CD4-positive, CD25-positive, alpha-beta regulatory T cell (primary cell): ENCODE measurements around the gene RRBP1. TPM values are rescaled to one million over a fixed set of nuclear protein-coding genes. Genes with fewer than 3 reads are reported as not detected.

Source experiments
- ATAC-seq, 2 donors: fragments of 150-1000 bp; cut with Tn5 transposase; one replicate each; pipeline ENCODE4 v1.10.0; 2021; ENCODE audit warnings: low read depth in 2 of 2, moderate number of reproducible peaks in 2 of 2, moderate library complexity in 1 of 2
- DNase-seq, 3 donors: peaks; one replicate each; pipeline versions ENCODE4 v3.0.0 to v3.0.0-alpha.2; 2012 to 2022; ENCODE audit warnings: mixed read lengths in 1 of 3
- H3K27ac ChIP-seq: one replicate; pipeline ENCODE4 v1.7.0; 2013; ENCODE audit warnings: mild to moderate bottlenecking, low read length; ENCODE audit not compliant: insufficient read depth, poor library complexity, severe bottlenecking
- H3K27me3 ChIP-seq: one replicate; pipeline ENCODE4 v1.7.0; 2013; ENCODE audit warnings: low read length; ENCODE audit not compliant: control insufficient read depth, insufficient read depth
- H3K36me3 ChIP-seq: one replicate; pipeline ENCODE4 v1.7.0; 2013; ENCODE audit warnings: mild to moderate bottlenecking, low read length, moderate library complexity; ENCODE audit not compliant: control insufficient read depth, insufficient read depth
- H3K4me1 ChIP-seq: 2 replicates; pipeline ENCODE4 v1.7.0; 2013; ENCODE audit warnings: mild to moderate bottlenecking, low read length; ENCODE audit not compliant: insufficient read depth, control insufficient read depth, poor library complexity, severe bottlenecking
- H3K4me3 ChIP-seq: one replicate; pipeline ENCODE4 v1.7.0; 2013; ENCODE audit warnings: low read depth, mild to moderate bottlenecking, low read length, moderate library complexity
- H3K9me3 ChIP-seq, 2 experiments: 1 replicate in 1 of 2; 2 replicates in 1 of 2; pipeline ENCODE4 v1.7.0; 2013; ENCODE audit warnings: low read length in 2 of 2, mild to moderate bottlenecking in 1 of 2, moderate library complexity in 1 of 2; ENCODE audit not compliant: control insufficient read depth in 2 of 2
- H3K27ac Mint-ChIP-seq, 3 donors: one replicate each; pipeline ENCODE4 v1.8.0; 2020 to 2022; ENCODE audit warnings: mild to moderate bottlenecking in 3 of 3, mixed read lengths in 3 of 3, moderate library complexity in 2 of 3
- H3K27me3 Mint-ChIP-seq: one replicate; pipeline ENCODE4 v1.8.0; 2022; ENCODE audit warnings: mild to moderate bottlenecking, mixed read lengths
- H3K36me3 Mint-ChIP-seq: one replicate; pipeline ENCODE4 v1.8.0; 2020; ENCODE audit warnings: mixed read lengths
- H3K4me1 Mint-ChIP-seq, 4 donors: one replicate each; pipeline ENCODE4 v1.8.0; 2020 to 2022; ENCODE audit warnings: mixed read lengths in 4 of 4, mild to moderate bottlenecking in 1 of 4
- H3K4me3 Mint-ChIP-seq, 4 donors: one replicate each; pipeline ENCODE4 v1.8.0; 2020 to 2022; ENCODE audit warnings: mild to moderate bottlenecking in 4 of 4, mixed read lengths in 4 of 4, moderate library complexity in 3 of 4
- H3K9me3 Mint-ChIP-seq, 7 donors: one replicate each; pipeline ENCODE4 v1.8.0; 2020 to 2022; ENCODE audit warnings: mixed read lengths in 7 of 7, mild to moderate bottlenecking in 3 of 7, moderate library complexity in 2 of 7
- polyA plus RNA-seq, 4 donors: library from polyadenylated mRNA; unstranded; fragments of 300-500 nt; fragmentation: Illumina TruSeq; gene quantifications; one replicate each; pipeline ENCODE4 v1.2.3, GENCODE V29; 2021
- total RNA-seq: library from RNA; stranded (reverse); gene quantifications from one replicate; pipeline ENCODE4 v1.2.3, GENCODE V29; 2022

RRBP1 gene
- total and polyA plus RNA-seq, 5 donors from 2014 or later: 0.60 to 33.6 (median 1.8) TPM

DNA sequence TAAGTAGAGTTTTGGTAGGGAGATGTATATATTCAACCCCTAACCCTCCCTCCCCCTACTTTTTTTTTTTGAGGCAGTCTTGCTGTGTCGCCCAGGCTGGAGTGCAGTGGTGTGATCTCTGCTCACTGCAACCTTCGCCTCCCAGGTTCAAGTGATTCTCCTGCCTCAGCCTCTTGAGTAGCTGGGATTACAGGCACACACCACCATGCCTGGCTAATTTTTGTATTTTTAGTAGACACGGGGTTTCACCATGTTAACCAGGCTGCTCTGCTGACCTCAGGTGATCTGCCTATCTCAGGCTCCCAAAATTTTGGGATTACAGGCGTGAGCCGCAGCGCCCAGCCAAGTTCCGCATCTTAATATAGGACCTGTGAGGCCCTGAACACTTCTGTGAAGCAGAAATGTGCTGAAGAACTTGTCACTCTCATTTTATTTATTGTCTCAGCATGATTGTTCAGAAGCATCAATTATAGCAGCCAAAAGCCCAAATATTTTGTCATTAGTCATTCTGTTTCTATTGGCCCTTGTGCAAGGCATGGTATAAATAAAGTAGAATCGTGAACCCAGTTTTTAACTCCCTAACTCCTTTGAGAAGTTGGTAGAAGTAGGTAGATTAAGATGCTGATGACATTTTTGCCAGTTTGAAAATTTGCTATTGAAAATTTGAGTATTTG, 92.7 kb downstream of the RRBP1 start:
- no peak overlapping the region for H3K27ac Mint-ChIP-seq
- H3K9me3 ChIP-seq: no peaks in the 10 kb centered on the region
- no peak overlapping the region for H3K4me3 ChIP-seq
- no peak for DNase-seq
- H3K4me1 Mint-ChIP-seq: peaks cover 8 to 45% (median 34%) of the 10 kb centered on the region in 4 donors
- H3K36me3 ChIP-seq: peaks cover 2% of the 10 kb centered on the region
- H3K4me1 ChIP-seq: no peaks in the 10 kb centered on the region
- H3K36me3 Mint-ChIP-seq: peaks cover 17% of the 10 kb centered on the region
- H3K27ac ChIP-seq: no peak overlapping the region
- ATAC-seq: no peak
- no peaks in the 10 kb centered on the region for H3K9me3 Mint-ChIP-seq
- H3K4me3 Mint-ChIP-seq: no peak overlapping the region
- H3K27me3 Mint-ChIP-seq: no peaks in the 10 kb centered on the region
- H3K27me3 ChIP-seq: no peaks in the 10 kb centered on the region

DNA sequence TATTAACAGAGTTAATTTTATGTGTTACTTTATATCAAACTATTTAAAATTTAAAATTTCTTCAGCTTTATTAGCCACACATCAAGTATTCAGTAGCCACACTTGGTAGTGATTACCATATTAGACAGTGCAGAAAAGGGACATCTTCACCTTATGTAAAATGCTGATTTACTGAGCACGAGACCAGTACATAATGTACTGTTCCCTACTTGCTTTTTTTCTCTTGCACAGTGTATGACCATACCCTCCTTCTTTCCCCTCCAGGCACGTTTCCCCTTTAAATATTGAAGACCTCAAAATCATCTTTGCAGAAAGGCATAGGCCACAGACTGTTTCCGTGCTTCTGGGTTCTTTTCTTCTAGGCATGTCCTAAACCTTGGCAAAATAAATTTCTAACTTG, 94.2 kb downstream of the RRBP1 start:
- no peak for ATAC-seq
- H3K36me3 Mint-ChIP-seq: peaks cover 12% of the 10 kb centered on the region
- H3K4me1 Mint-ChIP-seq: peaks cover 8 to 44% (median 30%) of the 10 kb centered on the region in 4 donors
- no peak overlapping the region for H3K27ac Mint-ChIP-seq
- H3K27ac ChIP-seq: no peak overlapping the region
- no peaks in the 10 kb centered on the region for H3K9me3 ChIP-seq
- no peak for DNase-seq
- H3K4me3 Mint-ChIP-seq: no peak overlapping the region
- H3K9me3 Mint-ChIP-seq: no peaks in the 10 kb centered on the region
- no peaks in the 10 kb centered on the region for H3K4me1 ChIP-seq
- no peaks in the 10 kb centered on the region for H3K27me3 ChIP-seq
- H3K36me3 ChIP-seq: peaks cover 2% of the 10 kb centered on the region
- no peaks in the 10 kb centered on the region for H3K27me3 Mint-ChIP-seq
- no peak overlapping the region for H3K4me3 ChIP-seq

DNA sequence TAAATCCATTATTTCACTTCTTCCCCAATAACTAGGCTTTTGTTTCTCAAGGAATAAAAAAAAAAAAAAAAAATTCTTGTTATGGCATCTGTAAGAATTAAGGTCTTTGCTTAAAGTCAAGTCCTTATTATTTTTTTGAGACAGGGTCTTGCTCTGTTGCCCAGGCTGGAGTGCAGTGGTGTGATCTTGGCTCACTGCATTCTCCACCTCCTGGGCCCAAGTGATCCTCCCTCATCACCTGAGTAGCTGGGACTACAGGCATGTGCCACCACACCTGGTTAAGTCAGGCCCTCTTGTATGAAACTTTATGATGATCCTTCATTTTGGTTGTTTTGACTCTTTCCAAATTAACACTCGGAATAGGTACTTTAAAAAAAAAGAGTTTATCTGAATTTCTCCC, 94.9 kb downstream of the RRBP1 start:
- Mint-ChIP-seq H3K36me3 (peaks cover 15% of the 10 kb centered on the region), H3K4me3 (no peak overlapping the region), H3K9me3 (no peaks in the 10 kb centered on the region), H3K27me3 (no peaks in the 10 kb centered on the region), H3K4me1 (peaks cover 8 to 48% (median 30%) of the 10 kb centered on the region in 4 donors), H3K27ac (no peak overlapping the region)
- no peak overlapping the region for H3K4me3 ChIP-seq
- peaks cover 4% of the 10 kb centered on the region for H3K4me1 ChIP-seq
- no peaks in the 10 kb centered on the region for H3K27me3 ChIP-seq
- DNase-seq (no peak), ATAC-seq (no peak)
- H3K27ac ChIP-seq: no peak overlapping the region
- peaks cover 2% of the 10 kb centered on the region for H3K36me3 ChIP-seq
- H3K9me3 ChIP-seq: no peaks in the 10 kb centered on the region

DNA sequence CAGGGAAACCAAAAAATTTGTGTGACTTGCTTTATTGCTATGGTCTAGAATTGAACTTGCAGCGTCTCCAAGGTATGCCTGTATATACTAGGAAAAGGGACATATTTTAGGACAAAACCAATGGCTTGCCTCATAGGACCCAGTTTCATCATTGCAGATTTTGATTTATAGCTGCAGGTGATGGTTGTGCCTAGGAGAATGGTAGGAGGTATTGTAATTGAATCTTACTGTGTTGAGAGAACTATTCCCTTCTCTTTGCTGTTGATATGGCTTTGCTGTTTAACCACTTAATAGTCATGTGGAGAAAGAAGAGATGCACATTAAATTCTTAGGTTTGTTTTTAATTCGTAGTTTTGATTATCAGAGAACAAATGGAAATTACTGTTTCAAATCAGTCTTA, 95.8 kb downstream of the RRBP1 start:
- Mint-ChIP-seq H3K27ac (peak overlapping the region in 2 of 3 donors; percentile 11 to 37), H3K9me3 (no peaks in the 10 kb centered on the region), H3K4me1 (peaks cover 8 to 47% (median 28%) of the 10 kb centered on the region in 4 donors), H3K4me3 (no peak overlapping the region), H3K27me3 (no peaks in the 10 kb centered on the region), H3K36me3 (peaks cover 12% of the 10 kb centered on the region)
- no peaks in the 10 kb centered on the region for H3K27me3 ChIP-seq
- DNase-seq: no peak
- no peak overlapping the region for H3K27ac ChIP-seq
- H3K4me3 ChIP-seq: no peak overlapping the region
- H3K4me1 ChIP-seq: peaks cover 4% of the 10 kb centered on the region
- ATAC-seq: no peak
- H3K9me3 ChIP-seq: no peaks in the 10 kb centered on the region
- no peaks in the 10 kb centered on the region for H3K36me3 ChIP-seq

DNA sequence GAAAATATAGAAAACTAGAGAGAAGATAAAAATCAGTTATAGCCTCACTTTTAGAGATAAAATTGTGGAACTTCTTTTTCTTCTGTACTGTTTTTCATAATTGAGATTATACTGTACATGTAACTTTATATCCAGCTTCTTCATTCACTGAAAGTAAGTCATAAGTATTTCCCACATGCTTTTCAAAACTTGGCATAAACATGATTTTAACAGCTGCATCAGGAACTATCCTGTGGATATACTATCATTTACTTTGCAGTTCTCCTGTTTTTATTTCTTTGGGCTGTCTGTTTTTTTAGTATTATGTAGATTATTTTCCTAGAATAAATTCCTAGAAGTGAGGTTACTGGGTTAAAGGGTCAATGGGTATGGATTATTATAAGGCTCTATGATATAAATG, 97.4 kb downstream of the RRBP1 start:
- no peak for DNase-seq
- Mint-ChIP-seq H3K36me3 (peaks cover 15% of the 10 kb centered on the region), H3K9me3 (peaks cover 0 to 1% (median 0%) of the 10 kb centered on the region in 7 donors), H3K27me3 (no peaks in the 10 kb centered on the region), H3K4me3 (no peak overlapping the region), H3K4me1 (peaks cover 8 to 54% (median 29%) of the 10 kb centered on the region in 4 donors), H3K27ac (no peak overlapping the region)
- no peaks in the 10 kb centered on the region for H3K27me3 ChIP-seq
- peaks cover 4% of the 10 kb centered on the region for H3K4me1 ChIP-seq
- no peak overlapping the region for H3K27ac ChIP-seq
- H3K9me3 ChIP-seq: no peaks in the 10 kb centered on the region
- no peak overlapping the region for H3K4me3 ChIP-seq
- no peaks in the 10 kb centered on the region for H3K36me3 ChIP-seq
- no peak for ATAC-seq

DNA sequence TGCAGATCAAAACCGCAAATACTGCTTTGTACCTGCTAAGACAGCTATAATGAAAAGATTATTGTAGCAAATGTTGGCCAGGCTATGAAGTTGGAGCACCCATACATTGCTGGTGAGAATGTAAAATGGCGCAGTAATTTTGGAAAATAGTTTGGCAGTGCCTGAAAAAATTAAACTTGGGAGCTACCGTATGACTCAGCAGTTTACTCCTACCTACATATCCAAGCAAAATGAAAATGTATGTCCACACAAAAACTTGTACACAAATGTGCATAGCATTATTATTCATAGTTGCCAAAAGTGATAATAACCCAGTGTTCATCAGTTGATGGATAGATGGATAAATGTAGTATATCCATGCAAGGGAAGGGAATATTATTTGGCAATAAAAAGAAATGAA, 98.9 kb downstream of the RRBP1 start:
- no peak for DNase-seq
- H3K36me3 ChIP-seq: no peaks in the 10 kb centered on the region

DNA sequence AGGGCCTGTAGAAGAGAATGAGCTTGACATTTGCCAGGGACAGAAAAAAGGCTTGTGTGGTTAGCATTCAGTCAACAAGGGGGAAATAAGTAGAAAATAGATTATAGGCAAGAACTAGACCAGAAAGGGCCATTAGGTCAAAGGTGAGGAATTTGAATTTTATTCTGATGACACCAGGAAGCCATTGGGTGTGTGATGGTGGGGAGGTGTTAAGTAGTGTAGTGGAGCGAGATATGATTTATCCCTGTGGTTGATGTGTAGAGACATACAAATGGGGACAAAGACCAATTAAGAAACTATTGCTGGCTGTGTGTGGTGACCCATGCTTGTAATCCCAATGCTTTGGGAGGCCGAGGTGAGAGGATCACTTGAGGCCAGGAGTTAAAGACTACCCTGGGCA, 101.1 kb downstream of the RRBP1 start:
- Histone ChIP-seq H3K9me3 (no peaks in the 10 kb centered on the region), H3K27me3 (no peaks in the 10 kb centered on the region), H3K36me3 (no peaks in the 10 kb centered on the region), H3K4me1 (peaks cover 4% of the 10 kb centered on the region), H3K27ac (no peak overlapping the region), H3K4me3 (no peak overlapping the region)
- H3K36me3 Mint-ChIP-seq: peaks cover 13% of the 10 kb centered on the region
- no peak for DNase-seq
- peaks cover 0 to 1% (median 0%) of the 10 kb centered on the region in 7 donors for H3K9me3 Mint-ChIP-seq
- H3K4me3 Mint-ChIP-seq: no peak overlapping the region
- H3K4me1 Mint-ChIP-seq: peaks cover 5 to 38% (median 27%) of the 10 kb centered on the region in 4 donors
- ATAC-seq: no peak
- no peak overlapping the region for H3K27ac Mint-ChIP-seq
- no peaks in the 10 kb centered on the region for H3K27me3 Mint-ChIP-seq

More for the DNA sequence above, 98.9 kb downstream of the RRBP1 start:
- peaks cover 13 to 53% (median 35%) of the 10 kb centered on the region in 4 donors for H3K4me1 Mint-ChIP-seq
- no peak overlapping the region for H3K27ac Mint-ChIP-seq
- no peak overlapping the region for H3K4me3 ChIP-seq
- H3K4me3 Mint-ChIP-seq: no peak overlapping the region
- ATAC-seq: no peak
- H3K9me3 ChIP-seq: no peaks in the 10 kb centered on the region
- H3K9me3 Mint-ChIP-seq: peaks cover 0 to 1% (median 0%) of the 10 kb centered on the region in 7 donors
- peaks cover 4% of the 10 kb centered on the region for H3K4me1 ChIP-seq
- peaks cover 13% of the 10 kb centered on the region for H3K36me3 Mint-ChIP-seq
- no peaks in the 10 kb centered on the region for H3K27me3 Mint-ChIP-seq
- no peak overlapping the region for H3K27ac ChIP-seq
- no peaks in the 10 kb centered on the region for H3K27me3 ChIP-seq
